CD14-positive monocyte (primary cell): ENCODE measurements around the gene FHIT. TPM values are rescaled to one million over a fixed set of nuclear protein-coding genes. Genes with fewer than 3 reads are reported as not detected.

Experiments used
- DNase-seq, 3 donors: peaks; one replicate each; pipeline ENCODE4 v3.0.0-alpha.2; 2011 to 2022
- H2AFZ ChIP-seq: 2 replicates; pipeline ENCODE4 v1.6.0; 2012; ENCODE audit warnings: mild to moderate bottlenecking, low read depth, low read length, inconsistent platforms; ENCODE audit not compliant: insufficient read depth, poor library complexity, severe bottlenecking
- H3K27ac ChIP-seq, 2 donors: 1 replicate in 1 of 2; 2 replicates in 1 of 2; pipeline ENCODE4 v1.5.1; 2012 to 2013; ENCODE audit warnings: low read length in 2 of 2, control low read depth in 1 of 2, inconsistent platforms in 1 of 2, low read depth in 1 of 2, mild to moderate bottlenecking in 1 of 2
- H3K27me3 ChIP-seq, 2 donors: one replicate each; pipeline versions ENCODE4 v1.6.0 to v1.6.1; 2011 to 2013; ENCODE audit warnings: low read length in 2 of 2; ENCODE audit not compliant: control insufficient read depth in 2 of 2, insufficient read depth in 2 of 2
- H3K36me3 ChIP-seq, 2 donors: replicated peaks in 1 of 2; 1 replicate in 1 of 2; 2 replicates in 1 of 2; pipeline versions ENCODE4 v1.5.1 to v1.6.1; 2012 to 2013; ENCODE audit warnings: low read length in 2 of 2, control low read depth in 1 of 2, inconsistent platforms in 1 of 2, mild to moderate bottlenecking in 1 of 2; ENCODE audit not compliant: insufficient read depth in 2 of 2, control insufficient read depth in 1 of 2
- H3K4me1 ChIP-seq, 2 donors: 1 replicate in 1 of 2; 2 replicates in 1 of 2; pipeline versions ENCODE4 v1.5.1 to v1.6.1; 2012 to 2013; ENCODE audit warnings: low read length in 2 of 2, control low read depth in 1 of 2, inconsistent platforms in 1 of 2, mild to moderate bottlenecking in 1 of 2, moderate library complexity in 1 of 2; ENCODE audit not compliant: insufficient read depth in 2 of 2, control insufficient read depth in 1 of 2
- H3K4me2 ChIP-seq: replicated peaks from 2 replicates; pipeline ENCODE3; 2012; ENCODE audit warnings: low read length, moderate library complexity, mild to moderate bottlenecking; ENCODE audit not compliant: poor library complexity, severe bottlenecking; ENCODE audit errors: extremely low read depth
- H3K4me3 ChIP-seq, 3 experiments: fragments of 200-600 bp in 1 of 3; sonication (generic) in 1 of 3; replicated peaks in 1 of 3; 1 replicate in 2 of 3; 2 replicates in 1 of 3; pipeline ENCODE4 v1.5.1; 2011 to 2013; ENCODE audit warnings: low read length in 3 of 3, mild to moderate bottlenecking in 3 of 3, control low read depth in 2 of 3, low read depth in 2 of 3, inconsistent platforms in 1 of 3, moderate library complexity in 1 of 3
- H3K79me2 ChIP-seq: 2 replicates; pipeline ENCODE4 v1.6.0; 2012; ENCODE audit warnings: mild to moderate bottlenecking, control low read depth, inconsistent platforms, low read length, moderate library complexity; ENCODE audit not compliant: insufficient read depth
- H3K9ac ChIP-seq: 2 replicates; pipeline ENCODE4 v1.6.0; 2017; ENCODE audit warnings: low read length, mild to moderate bottlenecking; ENCODE audit not compliant: insufficient read depth, poor library complexity, severe bottlenecking
- H3K9me3 ChIP-seq, 2 donors: replicated peaks in 1 of 2; 1 replicate in 1 of 2; 2 replicates in 1 of 2; pipeline versions ENCODE4 v1.5.1 to v1.6.1; 2012 to 2013; ENCODE audit warnings: low read length in 2 of 2, control low read depth in 1 of 2; ENCODE audit not compliant: control insufficient read depth in 1 of 2, insufficient read depth in 1 of 2
- H4K20me1 ChIP-seq: 2 replicates; pipeline ENCODE4 v1.6.0; 2012; ENCODE audit warnings: mild to moderate bottlenecking, low read length, control low read depth, moderate library complexity; ENCODE audit not compliant: insufficient read depth
- H3K27ac Mint-ChIP-seq, 7 donors: one replicate each; pipeline ENCODE4 v1.8.0; 2020; ENCODE audit warnings: mild to moderate bottlenecking in 7 of 7, mixed read lengths in 7 of 7, moderate library complexity in 6 of 7, inconsistent platforms in 2 of 7
- H3K27me3 Mint-ChIP-seq, 3 donors: one replicate each; pipeline ENCODE4 v1.8.0; 2021 to 2022; ENCODE audit warnings: low read depth in 3 of 3, mild to moderate bottlenecking in 3 of 3, mixed read lengths in 3 of 3, moderate library complexity in 3 of 3, inconsistent platforms in 1 of 3
- H3K36me3 Mint-ChIP-seq, 2 donors: one replicate each; pipeline ENCODE4 v1.8.0; 2020; ENCODE audit warnings: mixed read lengths in 2 of 2, inconsistent platforms in 1 of 2, mild to moderate bottlenecking in 1 of 2
- H3K4me1 Mint-ChIP-seq: one replicate; pipeline ENCODE4 v1.8.0; 2020; ENCODE audit warnings: mild to moderate bottlenecking, mixed read lengths
- H3K4me3 Mint-ChIP-seq, 2 donors: one replicate each; pipeline ENCODE4 v1.8.0; 2020; ENCODE audit warnings: mild to moderate bottlenecking in 2 of 2, mixed read lengths in 2 of 2, moderate library complexity in 1 of 2
- H3K9me3 Mint-ChIP-seq, 7 donors: one replicate each; pipeline ENCODE4 v1.8.0; 2020 to 2022; ENCODE audit warnings: mixed read lengths in 7 of 7, mild to moderate bottlenecking in 6 of 7, moderate library complexity in 6 of 7, inconsistent platforms in 2 of 7
- CTCF ChIP-seq: fragments of 200-600 bp; IDR thresholded peaks from one replicate; pipeline ENCODE4 v1.8.0; 2022; ENCODE audit warnings: antibody characterized with exemption, mild to moderate bottlenecking
- WGBS: methylation state at CpG from one replicate; pipeline ENCODE4 v1.1.5; 2013; ENCODE audit warnings: missing lambda C conversion rate; ENCODE audit not compliant: insufficient coverage; 5-methylcytosine and 5-hydroxymethylcytosine counted together
- intact Hi-C, 2 donors: fragments of 100-400 bp; cut with micrococcal nuclease; formaldehyde crosslinking; loops; one replicate each; pipeline versions ENCODE4 v1.15.0 to v1.15.1; 2023
- polyA plus RNA-seq, 3 donors: library from polyadenylated mRNA; depleted of rRNA in 1 of 3; unstranded in 2 of 3; stranded (reverse) in 1 of 3; fragments of 300-500 nt in 2 of 3; fragments of >200 nt in 1 of 3; fragmentation: Illumina TruSeq in 2 of 3; gene quantifications; 1 replicate in 2 of 3; 2 replicates in 1 of 3; pipeline ENCODE4 v1.2.3, GENCODE V29; 2012 to 2021
- small RNA-seq: library from RNA; depleted of rRNA; stranded (forward); fragments of <200 nt; gene quantifications from one replicate; pipeline ENCODE3, GENCODE V24; 2012; ENCODE audit warnings: low read depth; ENCODE audit not compliant: insufficient read length

The FHIT gene
- polyA plus RNA-seq, 3 donors = 1.7 to 3.4 (median 3.2) TPM

GRCh38 chr3:59704292-59704691 lies 1547.0 kb downstream of the FHIT start:
- 76% methylated on average over 2 of the region's 4 CpGs for WGBS
- DNase-seq = no peak
- H2AFZ ChIP-seq = no peak overlapping the region
- H3K36me3 Mint-ChIP-seq = no peaks in the 10 kb centered on the region
- no peak overlapping the region for H3K4me2 ChIP-seq
- H3K27ac Mint-ChIP-seq = no peak overlapping the region
- peaks cover 1 to 3% of the 10 kb centered on the region in 2 donors for H3K4me1 ChIP-seq
- H3K9ac ChIP-seq = no peak overlapping the region
- no peaks in the 10 kb centered on the region for H3K4me1 Mint-ChIP-seq
- no peaks in the 10 kb centered on the region for H3K36me3 ChIP-seq
- H3K27me3 ChIP-seq = no peaks in the 10 kb centered on the region
- intact Hi-C loops = no loop called here
- no peaks in the 10 kb centered on the region for H3K9me3 ChIP-seq
- no peaks in the 10 kb centered on the region for H3K9me3 Mint-ChIP-seq
- H4K20me1 ChIP-seq = no peaks in the 10 kb centered on the region
- H3K79me2 ChIP-seq = no peaks in the 10 kb centered on the region
- no peak overlapping the region for H3K27ac ChIP-seq
- H3K4me3 ChIP-seq = no peak overlapping the region
- H3K4me3 Mint-ChIP-seq = no peak overlapping the region
- peaks cover 0 to 7% (median 4%) of the 10 kb centered on the region in 3 donors for H3K27me3 Mint-ChIP-seq
- TF ChIP-seq CTCF = no peak

DNA sequence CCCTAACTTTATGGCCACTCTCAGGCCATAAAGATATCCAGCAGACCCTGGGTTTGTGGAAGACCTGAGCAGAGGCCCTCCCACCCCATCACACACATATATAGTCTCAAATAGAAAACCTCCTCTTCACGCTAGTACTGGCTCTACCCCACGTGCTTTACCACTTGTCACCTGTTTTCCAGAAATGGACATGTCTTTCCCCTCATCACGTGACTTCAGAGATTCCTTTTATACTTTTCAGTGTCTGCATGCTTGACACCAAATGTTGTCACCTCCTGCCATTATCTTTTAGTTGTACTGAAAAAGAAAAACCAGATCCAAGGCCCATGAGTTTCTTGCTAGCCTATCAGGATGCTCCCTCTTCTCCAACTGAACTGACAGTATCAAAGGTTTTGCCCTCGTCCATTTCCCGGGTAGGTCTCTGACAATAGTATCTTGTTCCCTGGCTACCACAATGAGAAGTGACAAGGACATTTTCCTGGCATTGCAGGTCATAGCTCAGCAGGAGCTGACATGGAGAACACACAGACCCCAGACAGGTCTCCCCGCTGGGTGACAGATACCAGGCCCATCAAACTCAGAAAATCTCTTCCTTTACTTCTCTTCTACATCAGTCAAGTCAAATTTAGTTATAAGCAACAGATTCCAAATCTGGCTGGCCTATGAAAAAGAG lies 1551.5 kb downstream of the FHIT start:
- Histone ChIP-seq H4K20me1 (no peaks in the 10 kb centered on the region), H3K9me3 (no peaks in the 10 kb centered on the region), H3K79me2 (no peaks in the 10 kb centered on the region), H3K27ac (no peak overlapping the region), H3K9ac (no peak overlapping the region), H3K4me1 (no peaks in the 10 kb centered on the region), H3K36me3 (no peaks in the 10 kb centered on the region), H3K27me3 (no peaks in the 10 kb centered on the region), H3K4me2 (no peak overlapping the region), H2AFZ (no peak overlapping the region), H3K4me3 (no peak overlapping the region)
- Mint-ChIP-seq H3K27ac (no peak overlapping the region), H3K4me3 (no peak overlapping the region), H3K36me3 (no peaks in the 10 kb centered on the region), H3K27me3 (peaks cover 0 to 4% (median 2%) of the 10 kb centered on the region in 3 donors), H3K4me1 (no peaks in the 10 kb centered on the region), H3K9me3 (peaks cover 0 to 5% (median 1%) of the 10 kb centered on the region in 7 donors)
- no peak for DNase-seq
- 100% methylated on average over 3 of the region's 6 CpGs for WGBS
- intact Hi-C loops = no loop called here
- no peak for TF ChIP-seq CTCF

Small RNA genes lying within 50 kb of the gene (small RNA-seq; reads per million reads assigned to genes)
- gene MIR548BB (not detected), gene RF00012 (not detected)
